GM23338 (cell line): ENCODE results near the gene CACNA1B. TPM values are rescaled to one million over a fixed set of nuclear protein-coding genes. Genes with fewer than 3 reads are reported as not detected.

Experiments
- ATAC-seq: fragments of 200-7000 bp; cut with Tn5 transposase; 3 replicates; pipeline ENCODE4 v1.9.1; 2020
- DNase-seq: peaks from one replicate; pipeline ENCODE4 v3.0.0-alpha.2; 2015; ENCODE audit warnings: low spot score
- H2AFZ ChIP-seq: fragments of 200-600 bp; sonication (generic); 2 replicates; pipeline ENCODE4 v1.8.0; 2016; ENCODE audit warnings: antibody characterized with exemption, mild to moderate bottlenecking, moderate library complexity
- H3F3A ChIP-seq: fragments of 200-600 bp; sonication (generic); replicated peaks from 2 replicates; pipeline ENCODE4 v1.8.0; 2017; ENCODE audit warnings: antibody characterized with exemption, mixed run types, low read depth
- H3K27ac ChIP-seq: fragments of 200-600 bp; sonication (generic); 2 replicates; pipeline ENCODE4 v1.6.1; 2016; ENCODE audit warnings: low read depth
- H3K27me3 ChIP-seq: fragments of 200-600 bp; sonication (generic); 2 replicates; pipeline ENCODE4 v1.8.0; 2016; ENCODE audit warnings: mild to moderate bottlenecking, mixed run types, moderate library complexity; ENCODE audit not compliant: insufficient read depth
- H3K36me3 ChIP-seq: fragments of 200-600 bp; sonication (generic); 2 replicates; pipeline ENCODE4 v1.8.0; 2016; ENCODE audit warnings: mild to moderate bottlenecking; ENCODE audit not compliant: insufficient read depth
- H3K4me1 ChIP-seq: fragments of 200-600 bp; sonication (generic); 2 replicates; pipeline ENCODE4 v1.8.0; 2016; ENCODE audit warnings: mild to moderate bottlenecking, moderate library complexity; ENCODE audit not compliant: insufficient read depth
- H3K4me2 ChIP-seq: fragments of 200-600 bp; sonication (generic); 2 replicates; pipeline ENCODE4 v1.7.1; 2017; ENCODE audit warnings: mixed run types
- H3K4me3 ChIP-seq: fragments of 200-600 bp; sonication (generic); 2 replicates; pipeline ENCODE4 v1.6.1; 2016; ENCODE audit warnings: mixed run types
- H3K79me2 ChIP-seq: fragments of 200-600 bp; sonication (generic); replicated peaks from 2 replicates; pipeline ENCODE4 v1.8.0; 2017; ENCODE audit warnings: mild to moderate bottlenecking; ENCODE audit not compliant: insufficient read depth
- H3K9me2 ChIP-seq: fragments of 200-600 bp; sonication (generic); 2 replicates; pipeline ENCODE4 v1.8.0; 2017; ENCODE audit not compliant: insufficient read depth
- H4K20me1 ChIP-seq: fragments of 200-600 bp; sonication (generic); replicated peaks from 2 replicates; pipeline ENCODE4 v1.8.0; 2017; ENCODE audit warnings: mild to moderate bottlenecking; ENCODE audit not compliant: insufficient read depth
- H3K27ac Mint-ChIP-seq: 2 replicates; pipeline ENCODE4 v1.8.0; 2020; ENCODE audit warnings: inconsistent platforms, mild to moderate bottlenecking, moderate library complexity, mixed read lengths
- H3K27me3 Mint-ChIP-seq: 3 replicates; pipeline ENCODE4 v1.8.0; 2022; ENCODE audit warnings: low read depth, mild to moderate bottlenecking, moderate library complexity, mixed read lengths, inconsistent platforms; ENCODE audit not compliant: insufficient read depth, poor library complexity
- H3K36me3 Mint-ChIP-seq: 3 replicates; pipeline ENCODE4 v1.8.0; 2021; ENCODE audit warnings: low read depth, mild to moderate bottlenecking, inconsistent platforms, moderate library complexity, mixed read lengths
- H3K4me1 Mint-ChIP-seq: 3 replicates; pipeline ENCODE4 v1.8.0; 2020; ENCODE audit warnings: mild to moderate bottlenecking, inconsistent platforms, mixed read lengths
- H3K4me3 Mint-ChIP-seq: 3 replicates; pipeline ENCODE4 v1.8.0; 2021; ENCODE audit warnings: moderate library complexity, mild to moderate bottlenecking, inconsistent platforms, mixed read lengths
- H3K9me3 Mint-ChIP-seq: 3 replicates; pipeline ENCODE4 v1.8.0; 2020; ENCODE audit warnings: moderate library complexity, mild to moderate bottlenecking, inconsistent platforms, mixed read lengths
- EZH2 ChIP-seq: fragments of 200-600 bp; sonication (generic); IDR thresholded peaks from one replicate; pipeline ENCODE4 v1.8.0; 2017; ENCODE audit warnings: antibody characterized with exemption, mild to moderate bottlenecking, low read depth; ENCODE audit not compliant: unreplicated experiment
- NANOG ChIP-seq: IDR thresholded peaks from 2 replicates; pipeline ENCODE4 v1.6.1; 2016; ENCODE audit warnings: antibody characterized with exemption, borderline replicate concordance
- POLR2AphosphoS5 ChIP-seq: IDR thresholded peaks from 2 replicates; pipeline ENCODE4 v1.6.1; 2016; ENCODE audit warnings: antibody characterized with exemption, low read depth
- ZNF114 ChIP-seq: fragments of 250-450 bp; sonication (Bioruptor Pico); IDR thresholded peaks from 2 replicates; pipeline ENCODE4 v1.5.0; 2020; ENCODE audit warnings: mild to moderate bottlenecking, moderate library complexity
- polyA plus RNA-seq: library from polyadenylated mRNA; unstranded; fragments of >200 nt; fragmentation: Nextera tagmentation; extraction: Ambion mirVana; gene quantifications from 2 replicates; pipeline ENCODE4 v1.2.1, GENCODE V29; 2016
- total RNA-seq: library from RNA; depleted of rRNA; stranded (reverse); fragments of >200 nt; shearing (Covaris generic); gene quantifications from 2 replicates; pipeline ENCODE4 v1.2.3, GENCODE V29; 2014
- TF ChIP-seq, protein P1 (sequence below): fragments of 250-450 bp; sonication (Bioruptor Pico); IDR thresholded peaks from 2 replicates; pipeline ENCODE4 v1.5.0; 2020; ENCODE audit warnings: mild to moderate bottlenecking, moderate library complexity
- TF ChIP-seq, protein P2 (sequence below), 2 experiments: fragments of 200-600 bp in 1 of 2; sonication (generic) in 1 of 2; conservative IDR thresholded peaks; 2 replicates each; pipeline versions ENCODE4 v1.5.1 to v1.6.1; 2016 to 2017; ENCODE audit warnings: antibody characterized with exemption in 2 of 2, low read depth in 2 of 2, mild to moderate bottlenecking in 2 of 2, moderate library complexity in 1 of 2

Gene CACNA1B
- total and polyA plus RNA-seq, 2 experiments from 2014 or later = 1.1 to 10.4 TPM

DNA sequence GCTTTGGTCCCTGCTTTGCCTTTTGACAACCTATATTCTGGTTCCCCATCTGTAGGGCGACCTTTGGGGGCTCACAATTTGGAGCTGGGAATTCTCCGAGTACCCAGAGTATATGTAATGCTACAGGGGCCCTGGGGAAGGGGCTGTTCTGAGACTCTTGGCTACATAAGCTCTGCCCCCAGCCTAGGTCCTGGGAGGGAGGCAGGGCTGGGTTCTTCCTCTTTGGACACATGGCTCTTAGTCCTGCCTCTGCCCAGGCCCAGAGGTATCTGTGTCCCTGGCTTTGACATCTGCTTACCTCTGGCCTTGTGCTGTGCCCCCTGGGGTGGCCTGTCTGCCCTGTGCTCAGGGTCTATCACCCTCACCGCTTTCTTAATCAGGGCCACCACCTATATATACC lies 181.6 kb downstream of the CACNA1B start:
- H3K9me3 Mint-ChIP-seq = no peaks in the 10 kb centered on the region
- DNase-seq (no peak), ATAC-seq (no peak)
- TF ChIP-seq EZH2 = no peak
- TF ChIP-seq, protein P1, sequence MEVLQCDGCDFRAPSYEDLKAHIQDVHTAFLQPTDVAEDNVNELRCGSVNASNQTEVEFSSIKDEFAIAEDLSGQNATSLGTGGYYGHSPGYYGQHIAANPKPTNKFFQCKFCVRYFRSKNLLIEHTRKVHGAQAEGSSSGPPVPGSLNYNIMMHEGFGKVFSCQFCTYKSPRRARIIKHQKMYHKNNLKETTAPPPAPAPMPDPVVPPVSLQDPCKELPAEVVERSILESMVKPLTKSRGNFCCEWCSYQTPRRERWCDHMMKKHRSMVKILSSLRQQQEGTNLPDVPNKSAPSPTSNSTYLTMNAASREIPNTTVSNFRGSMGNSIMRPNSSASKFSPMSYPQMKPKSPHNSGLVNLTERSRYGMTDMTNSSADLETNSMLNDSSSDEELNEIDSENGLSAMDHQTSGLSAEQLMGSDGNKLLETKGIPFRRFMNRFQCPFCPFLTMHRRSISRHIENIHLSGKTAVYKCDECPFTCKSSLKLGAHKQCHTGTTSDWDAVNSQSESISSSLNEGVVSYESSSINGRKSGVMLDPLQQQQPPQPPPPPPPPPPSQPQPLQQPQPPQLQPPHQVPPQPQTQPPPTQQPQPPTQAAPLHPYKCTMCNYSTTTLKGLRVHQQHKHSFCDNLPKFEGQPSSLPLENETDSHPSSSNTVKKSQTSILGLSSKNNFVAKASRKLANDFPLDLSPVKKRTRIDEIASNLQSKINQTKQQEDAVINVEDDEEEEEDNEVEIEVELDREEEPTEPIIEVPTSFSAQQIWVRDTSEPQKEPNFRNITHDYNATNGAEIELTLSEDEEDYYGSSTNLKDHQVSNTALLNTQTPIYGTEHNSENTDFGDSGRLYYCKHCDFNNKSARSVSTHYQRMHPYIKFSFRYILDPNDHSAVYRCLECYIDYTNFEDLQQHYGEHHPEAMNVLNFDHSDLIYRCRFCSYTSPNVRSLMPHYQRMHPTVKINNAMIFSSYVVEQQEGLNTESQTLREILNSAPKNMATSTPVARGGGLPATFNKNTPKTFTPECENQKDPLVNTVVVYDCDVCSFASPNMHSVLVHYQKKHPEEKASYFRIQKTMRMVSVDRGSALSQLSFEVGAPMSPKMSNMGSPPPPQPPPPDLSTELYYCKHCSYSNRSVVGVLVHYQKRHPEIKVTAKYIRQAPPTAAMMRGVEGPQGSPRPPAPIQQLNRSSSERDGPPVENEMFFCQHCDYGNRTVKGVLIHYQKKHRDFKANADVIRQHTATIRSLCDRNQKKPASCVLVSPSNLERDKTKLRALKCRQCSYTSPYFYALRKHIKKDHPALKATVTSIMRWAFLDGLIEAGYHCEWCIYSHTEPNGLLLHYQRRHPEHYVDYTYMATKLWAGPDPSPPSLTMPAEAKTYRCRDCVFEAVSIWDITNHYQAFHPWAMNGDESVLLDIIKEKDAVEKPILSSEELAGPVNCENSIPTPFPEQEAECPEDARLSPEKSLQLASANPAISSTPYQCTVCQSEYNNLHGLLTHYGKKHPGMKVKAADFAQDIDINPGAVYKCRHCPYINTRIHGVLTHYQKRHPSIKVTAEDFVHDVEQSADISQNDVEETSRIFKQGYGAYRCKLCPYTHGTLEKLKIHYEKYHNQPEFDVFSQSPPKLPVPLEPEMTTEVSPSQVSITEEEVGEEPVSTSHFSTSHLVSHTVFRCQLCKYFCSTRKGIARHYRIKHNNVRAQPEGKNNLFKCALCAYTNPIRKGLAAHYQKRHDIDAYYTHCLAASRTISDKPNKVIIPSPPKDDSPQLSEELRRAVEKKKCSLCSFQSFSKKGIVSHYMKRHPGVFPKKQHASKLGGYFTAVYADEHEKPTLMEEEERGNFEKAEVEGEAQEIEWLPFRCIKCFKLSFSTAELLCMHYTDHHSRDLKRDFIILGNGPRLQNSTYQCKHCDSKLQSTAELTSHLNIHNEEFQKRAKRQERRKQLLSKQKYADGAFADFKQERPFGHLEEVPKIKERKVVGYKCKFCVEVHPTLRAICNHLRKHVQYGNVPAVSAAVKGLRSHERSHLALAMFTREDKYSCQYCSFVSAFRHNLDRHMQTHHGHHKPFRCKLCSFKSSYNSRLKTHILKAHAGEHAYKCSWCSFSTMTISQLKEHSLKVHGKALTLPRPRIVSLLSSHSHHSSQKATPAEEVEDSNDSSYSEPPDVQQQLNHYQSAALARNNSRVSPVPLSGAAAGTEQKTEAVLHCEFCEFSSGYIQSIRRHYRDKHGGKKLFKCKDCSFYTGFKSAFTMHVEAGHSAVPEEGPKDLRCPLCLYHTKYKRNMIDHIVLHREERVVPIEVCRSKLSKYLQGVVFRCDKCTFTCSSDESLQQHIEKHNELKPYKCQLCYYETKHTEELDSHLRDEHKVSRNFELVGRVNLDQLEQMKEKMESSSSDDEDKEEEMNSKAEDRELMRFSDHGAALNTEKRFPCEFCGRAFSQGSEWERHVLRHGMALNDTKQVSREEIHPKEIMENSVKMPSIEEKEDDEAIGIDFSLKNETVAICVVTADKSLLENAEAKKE (CRISPR knock-in tag) = no peak
- TF ChIP-seq, protein P2, sequence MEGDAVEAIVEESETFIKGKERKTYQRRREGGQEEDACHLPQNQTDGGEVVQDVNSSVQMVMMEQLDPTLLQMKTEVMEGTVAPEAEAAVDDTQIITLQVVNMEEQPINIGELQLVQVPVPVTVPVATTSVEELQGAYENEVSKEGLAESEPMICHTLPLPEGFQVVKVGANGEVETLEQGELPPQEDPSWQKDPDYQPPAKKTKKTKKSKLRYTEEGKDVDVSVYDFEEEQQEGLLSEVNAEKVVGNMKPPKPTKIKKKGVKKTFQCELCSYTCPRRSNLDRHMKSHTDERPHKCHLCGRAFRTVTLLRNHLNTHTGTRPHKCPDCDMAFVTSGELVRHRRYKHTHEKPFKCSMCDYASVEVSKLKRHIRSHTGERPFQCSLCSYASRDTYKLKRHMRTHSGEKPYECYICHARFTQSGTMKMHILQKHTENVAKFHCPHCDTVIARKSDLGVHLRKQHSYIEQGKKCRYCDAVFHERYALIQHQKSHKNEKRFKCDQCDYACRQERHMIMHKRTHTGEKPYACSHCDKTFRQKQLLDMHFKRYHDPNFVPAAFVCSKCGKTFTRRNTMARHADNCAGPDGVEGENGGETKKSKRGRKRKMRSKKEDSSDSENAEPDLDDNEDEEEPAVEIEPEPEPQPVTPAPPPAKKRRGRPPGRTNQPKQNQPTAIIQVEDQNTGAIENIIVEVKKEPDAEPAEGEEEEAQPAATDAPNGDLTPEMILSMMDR (conservative IDR thresholded peaks at IDR 0.05; ENCODE audit: low read depth in 2 of 2) = no peak
- TF ChIP-seq ZNF114 (CRISPR knock-in tag) = no peak
- TF ChIP-seq POLR2AphosphoS5 = no peak
- no peak for TF ChIP-seq NANOG
- no peak overlapping the region for H3K4me3 ChIP-seq
- peaks cover 7% of the 10 kb centered on the region for H3K36me3 ChIP-seq
- no peak overlapping the region for H3K27ac ChIP-seq
- no peak overlapping the region for H3K4me2 ChIP-seq
- no peak overlapping the region for H3K4me3 Mint-ChIP-seq
- H3K27ac Mint-ChIP-seq = no peak overlapping the region
- H3K9me2 ChIP-seq = no peaks in the 10 kb centered on the region
- H4K20me1 ChIP-seq = no peaks in the 10 kb centered on the region; the same call in 1 of the 2 replicates
- peaks cover 71% of the 10 kb centered on the region for H3K36me3 Mint-ChIP-seq
- H3K79me2 ChIP-seq = no peaks in the 10 kb centered on the region
- H3K27me3 Mint-ChIP-seq = peaks cover 5% of the 10 kb centered on the region
- no peak overlapping the region for H2AFZ ChIP-seq
- no peaks in the 10 kb centered on the region for H3K4me1 ChIP-seq
- no peaks in the 10 kb centered on the region for H3F3A ChIP-seq
- no peaks in the 10 kb centered on the region for H3K27me3 ChIP-seq
- peaks cover 3% of the 10 kb centered on the region; the same call in 2 of the 3 replicates for H3K4me1 Mint-ChIP-seq
